OCI-LY1 (cell line): ENCODE measurements around the gene TRRAP.

Experiments
- H2AFZ ChIP-seq: fragments of 200-600 bp; sonication (generic), shearing (Covaris generic); 2 replicates; pipeline ENCODE4 v1.6.0; 2014; ENCODE audit warnings: antibody characterized with exemption, mild to moderate bottlenecking, low read length
- H3F3A ChIP-seq: fragments of 200-600 bp; sonication (generic), shearing (Covaris generic); 2 replicates; pipeline ENCODE4 v1.6.0; 2014; ENCODE audit warnings: mild to moderate bottlenecking, antibody characterized with exemption, low read length, moderate library complexity; ENCODE audit not compliant: insufficient read depth
- H3K27ac ChIP-seq: fragments of 200-600 bp; sonication (generic); 2 replicates; pipeline ENCODE4 v1.5.1; 2014; ENCODE audit warnings: low read length, mixed run types, mild to moderate bottlenecking, low read depth; ENCODE audit not compliant: poor library complexity, severe bottlenecking
- H3K27me3 ChIP-seq: fragments of 200-600 bp; sonication (generic); 2 replicates; pipeline ENCODE4 v1.6.0; 2014; ENCODE audit warnings: antibody characterized with exemption, mild to moderate bottlenecking, low read length, moderate library complexity; ENCODE audit not compliant: insufficient read depth
- H3K36me3 ChIP-seq: fragments of 200-600 bp; sonication (generic); 2 replicates; pipeline ENCODE4 v1.6.1; 2014; ENCODE audit warnings: mild to moderate bottlenecking, antibody characterized with exemption, low read length, moderate library complexity, mixed read lengths; ENCODE audit not compliant: insufficient read depth
- H3K4me1 ChIP-seq: fragments of 200-600 bp; sonication (generic); 2 replicates; pipeline ENCODE4 v1.5.1; 2014; ENCODE audit warnings: mild to moderate bottlenecking, low read length, moderate library complexity; ENCODE audit not compliant: insufficient read depth, severe bottlenecking
- H3K4me2 ChIP-seq: fragments of 200-600 bp; sonication (generic), shearing (Covaris generic); 2 replicates; pipeline ENCODE4 v1.6.1; 2014; ENCODE audit warnings: low read length
- H3K4me3 ChIP-seq: fragments of 200-600 bp; sonication (generic); 2 replicates; pipeline ENCODE4 v1.5.1; 2014; ENCODE audit warnings: low read length, low read depth, mild to moderate bottlenecking, mixed read lengths; ENCODE audit not compliant: poor library complexity, severe bottlenecking
- H3K79me2 ChIP-seq: fragments of 200-600 bp; shearing (Covaris generic); 2 replicates; pipeline ENCODE4 v1.6.1; 2016; ENCODE audit warnings: mixed run types, low read length, mixed read lengths; ENCODE audit not compliant: insufficient read depth
- H3K9ac ChIP-seq: fragments of 200-600 bp; sonication (generic), shearing (Covaris generic); 2 replicates; pipeline ENCODE4 v1.6.1; 2014; ENCODE audit warnings: mild to moderate bottlenecking, low read length, mixed read lengths
- H3K9me2 ChIP-seq: fragments of 200-600 bp; sonication (generic), shearing (Covaris generic); 2 replicates; pipeline ENCODE4 v1.6.1; 2014; ENCODE audit warnings: low read depth, mild to moderate bottlenecking, low read length, mixed read lengths
- H3K9me3 ChIP-seq: fragments of 200-600 bp; shearing (Covaris generic); 2 replicates; pipeline ENCODE4 v1.6.1; 2014; ENCODE audit warnings: low read length, mixed read lengths
- H4K20me1 ChIP-seq: fragments of 200-600 bp; sonication (generic), shearing (Covaris generic); 2 replicates; pipeline ENCODE4 v1.6.0; 2016; ENCODE audit warnings: mild to moderate bottlenecking, low read length; ENCODE audit not compliant: insufficient read depth
- EZH2 ChIP-seq: fragments of 200-600 bp; sonication (generic), shearing (Covaris generic); IDR thresholded peaks from 2 replicates; pipeline ENCODE4 v1.8.0; 2017; ENCODE audit warnings: borderline replicate concordance, mixed run types, mild to moderate bottlenecking, antibody characterized with exemption, low read length, moderate library complexity, mixed read lengths
- TF ChIP-seq, protein P1 (sequence below): fragments of 200-600 bp; sonication (generic), shearing (Covaris generic); IDR thresholded peaks from 2 replicates; pipeline ENCODE4 v1.5.1; 2017; ENCODE audit warnings: mild to moderate bottlenecking, antibody characterized with exemption, low read length, moderate library complexity, mixed read lengths

TRRAP gene

DNA sequence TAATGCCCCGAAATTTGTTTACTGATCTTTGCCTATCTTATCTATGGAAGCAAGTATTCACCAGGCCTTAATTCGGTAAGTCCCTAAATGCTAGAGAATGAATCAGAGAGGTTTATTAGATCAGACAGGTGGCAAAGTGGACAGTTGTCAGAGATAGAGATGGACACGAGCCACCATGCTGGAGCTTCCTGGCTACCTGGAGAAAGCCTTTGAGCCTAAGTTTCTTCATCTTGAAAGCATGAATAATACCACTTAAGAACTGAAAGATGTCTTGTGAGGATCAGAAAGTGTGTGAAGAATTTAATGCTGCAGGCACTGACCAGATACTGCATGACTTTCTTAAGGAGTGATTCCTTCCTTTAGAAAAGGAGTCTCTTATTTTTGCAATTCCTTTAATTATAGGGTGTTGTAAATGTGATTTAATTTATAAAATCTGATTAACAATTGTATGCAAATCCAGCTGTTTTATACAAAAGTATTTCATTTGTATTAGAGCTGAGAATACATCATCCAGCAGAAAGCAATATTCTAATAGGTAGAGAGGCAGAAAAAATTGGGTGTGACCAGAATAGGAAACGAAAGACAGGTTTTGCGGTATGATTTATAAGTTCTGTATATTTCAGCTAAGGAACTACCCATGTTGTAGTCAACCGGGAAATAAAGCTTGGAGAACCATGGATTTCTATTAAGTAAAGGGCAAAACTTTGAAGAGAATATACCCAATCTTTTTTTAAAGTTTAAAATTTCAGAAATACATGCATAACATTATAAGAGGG is 182.9 kb downstream of the TRRAP start:
- Histone ChIP-seq H3K27ac (no peak overlapping the region), H3K9me3 (no peaks in the 10 kb centered on the region), H3K4me2 (no peak overlapping the region), H3K4me3 (no peak overlapping the region), H3K9me2 (no peaks in the 10 kb centered on the region), H3K4me1 (no peaks in the 10 kb centered on the region), H2AFZ (no peak overlapping the region), H3F3A (no peaks in the 10 kb centered on the region), H3K9ac (no peak overlapping the region), H3K79me2 (peaks cover 3% of the 10 kb centered on the region; the same call in 1 of the 2 replicates), H3K36me3 (peaks cover 25% of the 10 kb centered on the region), H3K27me3 (no peaks in the 10 kb centered on the region), H4K20me1 (no peaks in the 10 kb centered on the region)
- TF ChIP-seq EZH2: no peak
- TF ChIP-seq, protein P1, sequence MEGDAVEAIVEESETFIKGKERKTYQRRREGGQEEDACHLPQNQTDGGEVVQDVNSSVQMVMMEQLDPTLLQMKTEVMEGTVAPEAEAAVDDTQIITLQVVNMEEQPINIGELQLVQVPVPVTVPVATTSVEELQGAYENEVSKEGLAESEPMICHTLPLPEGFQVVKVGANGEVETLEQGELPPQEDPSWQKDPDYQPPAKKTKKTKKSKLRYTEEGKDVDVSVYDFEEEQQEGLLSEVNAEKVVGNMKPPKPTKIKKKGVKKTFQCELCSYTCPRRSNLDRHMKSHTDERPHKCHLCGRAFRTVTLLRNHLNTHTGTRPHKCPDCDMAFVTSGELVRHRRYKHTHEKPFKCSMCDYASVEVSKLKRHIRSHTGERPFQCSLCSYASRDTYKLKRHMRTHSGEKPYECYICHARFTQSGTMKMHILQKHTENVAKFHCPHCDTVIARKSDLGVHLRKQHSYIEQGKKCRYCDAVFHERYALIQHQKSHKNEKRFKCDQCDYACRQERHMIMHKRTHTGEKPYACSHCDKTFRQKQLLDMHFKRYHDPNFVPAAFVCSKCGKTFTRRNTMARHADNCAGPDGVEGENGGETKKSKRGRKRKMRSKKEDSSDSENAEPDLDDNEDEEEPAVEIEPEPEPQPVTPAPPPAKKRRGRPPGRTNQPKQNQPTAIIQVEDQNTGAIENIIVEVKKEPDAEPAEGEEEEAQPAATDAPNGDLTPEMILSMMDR: no peak
